ENCODE measurements around the gene MAML3.
A peak's percentile ranks its signal among the peaks of the same experiment; 100 is the strongest.

MAML3 gene

DNA sequence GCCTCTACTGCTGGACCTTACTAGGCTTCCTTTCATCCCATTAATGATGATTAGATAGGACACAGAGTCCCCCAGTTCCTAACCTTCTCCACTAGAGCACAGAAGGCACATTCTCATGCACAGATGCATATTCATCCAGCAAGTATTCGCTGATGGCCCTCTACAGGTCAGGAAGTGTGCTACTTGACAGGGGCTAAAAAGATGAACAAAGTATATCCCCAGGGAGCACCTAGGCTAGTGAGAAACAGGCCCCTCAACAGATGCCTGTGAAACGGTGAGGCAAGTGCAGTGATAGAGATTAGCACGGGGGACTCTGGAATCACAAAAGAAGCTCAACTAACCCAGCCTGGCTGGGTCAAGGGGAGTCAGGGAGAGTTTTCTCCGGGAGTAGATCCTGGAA, 392.5 kb downstream of the MAML3 start:
- DNase-seq (ENCODE audit: low read depth, low spot score), result no peak

DNA sequence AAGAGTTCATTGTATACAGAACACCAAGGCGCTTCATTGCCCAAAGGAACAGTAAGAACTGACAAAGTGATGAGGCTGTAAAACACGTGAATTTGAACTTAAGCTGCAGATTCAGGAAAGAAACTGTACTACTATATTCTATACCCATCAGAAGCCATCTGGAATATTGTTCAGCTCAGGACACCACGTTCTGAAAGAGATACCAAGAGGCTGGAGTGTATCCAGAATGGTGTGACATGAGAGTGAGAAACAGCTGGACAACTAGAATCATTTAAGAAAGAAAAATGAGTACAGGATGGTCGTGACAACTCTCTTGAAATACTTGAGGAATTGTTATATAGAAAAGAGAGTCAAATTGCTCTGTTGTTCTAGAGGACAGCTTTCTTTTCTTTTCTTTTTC, 393.4 kb downstream of the MAML3 start:
- DNase-seq (ENCODE audit: low read depth, low spot score), result no peak

DNA sequence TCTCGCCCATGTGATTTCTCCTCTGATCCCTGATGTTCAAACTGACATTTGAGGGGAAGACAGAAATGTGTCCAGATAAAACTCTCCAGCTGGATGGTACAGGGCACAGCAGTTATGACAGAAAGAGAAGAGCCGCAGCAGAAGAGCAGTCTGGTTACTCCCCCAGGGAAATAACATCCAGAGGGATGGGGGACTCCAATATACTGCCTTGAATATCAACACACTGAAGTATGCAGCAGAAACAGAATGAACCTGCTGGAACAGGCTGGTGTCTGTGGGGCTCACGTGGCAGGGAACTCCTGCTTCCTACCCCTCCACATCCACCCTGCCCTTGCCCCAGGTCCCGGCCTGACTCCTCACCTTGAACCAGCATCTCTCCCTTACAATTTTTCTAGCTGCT, 394.9 kb downstream of the MAML3 start:
- DNase-seq (ENCODE audit: low read depth, low spot score), result no peak

DNA sequence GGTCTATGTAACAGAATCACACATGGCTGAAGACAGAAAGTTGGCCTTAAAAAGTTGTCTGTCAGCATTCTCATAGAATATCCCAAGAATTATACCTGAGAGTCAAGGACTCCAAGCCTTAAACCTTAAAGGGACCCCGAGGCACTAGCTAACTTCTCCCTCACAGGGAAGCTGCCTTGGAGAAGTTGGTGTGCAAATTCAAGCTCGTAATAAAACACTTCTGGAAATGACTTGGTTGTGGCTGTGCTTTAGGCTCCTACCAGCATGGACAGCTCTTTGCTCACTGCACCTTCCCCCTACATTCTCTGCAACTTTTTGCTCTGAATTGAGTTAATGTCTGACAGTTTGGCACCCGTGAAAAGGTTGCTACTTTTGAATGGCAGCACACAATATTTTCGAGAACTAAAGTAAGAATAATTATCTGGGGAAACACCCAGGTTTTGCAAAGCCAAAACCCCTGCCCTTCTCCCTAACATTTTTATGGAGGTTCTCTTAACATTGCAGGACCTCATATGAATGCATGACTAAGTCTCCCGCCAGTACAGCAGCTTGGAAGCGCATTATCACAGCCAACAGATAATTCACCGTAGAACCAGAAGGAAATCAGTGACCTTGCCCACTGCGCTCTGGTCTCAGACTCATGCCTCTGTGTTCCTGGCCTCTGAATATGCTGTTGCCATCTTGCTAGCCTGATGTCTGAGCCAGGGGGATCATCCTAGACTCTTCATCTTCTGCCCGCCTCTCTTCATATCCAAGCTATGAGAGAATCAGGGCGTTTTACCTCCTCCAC, 397.4 kb downstream of the MAML3 start:
- no peak for DNase-seq (ENCODE audit: low read depth, low spot score)

DNA sequence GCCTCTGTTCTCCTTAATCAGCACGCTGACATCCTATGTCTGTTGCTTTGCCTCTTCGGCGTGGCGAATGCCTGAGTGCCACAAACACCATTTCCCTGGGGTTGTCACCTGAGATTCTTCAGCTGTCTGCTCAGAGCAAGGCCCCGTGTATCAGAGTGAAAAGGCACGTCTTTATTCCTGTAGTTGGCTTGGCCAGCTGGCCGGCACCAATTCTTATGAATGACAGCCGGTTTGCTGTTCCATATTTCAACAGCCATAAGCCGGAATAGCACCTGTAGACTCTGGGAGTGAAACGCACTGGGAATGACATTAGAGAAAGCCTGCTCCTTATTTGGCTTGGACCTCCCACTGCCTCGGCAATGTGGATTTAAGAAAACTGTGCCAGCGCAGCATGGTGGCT, 399.0 kb downstream of the MAML3 start:
- DNase-seq (ENCODE audit: low read depth, low spot score), result no peak

DNA sequence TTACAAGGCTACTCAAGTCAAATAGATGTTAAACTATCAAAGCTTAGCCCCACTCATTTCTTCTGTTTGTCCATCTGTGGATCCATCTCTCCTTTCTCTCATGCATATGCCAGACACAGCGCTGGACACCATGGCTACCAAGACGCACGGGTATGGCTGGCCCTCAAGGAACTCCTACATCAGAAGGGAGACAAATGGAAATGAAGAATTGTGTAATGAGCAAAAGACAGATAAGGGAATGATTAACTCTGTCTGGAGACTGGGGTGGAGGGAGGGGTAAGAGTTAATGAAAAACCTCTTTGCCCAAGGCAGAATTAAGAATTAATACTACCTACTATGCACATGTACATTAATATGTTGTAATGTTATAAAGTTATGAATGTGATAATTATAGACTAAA, 400.3 kb downstream of the MAML3 start:
- no peak for DNase-seq (ENCODE audit: low read depth, low spot score)

DNA sequence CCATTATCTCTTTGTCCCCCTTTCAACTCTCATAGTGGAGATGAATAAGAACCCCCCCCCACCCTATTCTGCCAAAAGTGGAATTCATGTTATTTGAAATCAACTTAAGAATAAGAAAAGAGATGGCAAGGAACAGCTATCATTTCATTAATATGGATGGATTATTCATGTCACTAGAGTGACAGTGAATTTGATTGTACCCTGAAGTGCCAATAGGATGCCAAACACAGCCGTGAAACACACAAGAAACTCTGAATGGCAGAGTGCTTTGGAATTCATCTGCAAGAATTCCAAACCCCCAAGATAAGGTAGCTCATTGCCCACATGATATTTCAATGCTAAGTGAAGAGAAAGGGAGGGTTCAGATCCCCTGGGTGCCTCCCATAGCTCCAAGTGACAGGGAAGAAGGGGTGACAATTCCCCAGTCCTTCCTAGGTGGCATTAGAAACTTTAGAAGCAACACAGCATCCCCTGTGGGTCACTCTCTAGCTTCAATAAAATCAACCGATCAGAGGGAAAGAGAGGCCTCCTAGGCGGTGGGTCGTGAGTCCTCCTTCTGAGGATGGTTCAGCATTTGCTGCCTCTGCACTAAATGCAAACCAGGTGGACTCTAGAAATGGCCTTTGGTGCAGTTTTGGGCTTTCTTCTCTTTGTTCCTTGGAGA, 404.0 kb downstream of the MAML3 start:
- peak; percentile 14 for DNase-seq (ENCODE audit: low read depth, low spot score)

DNA sequence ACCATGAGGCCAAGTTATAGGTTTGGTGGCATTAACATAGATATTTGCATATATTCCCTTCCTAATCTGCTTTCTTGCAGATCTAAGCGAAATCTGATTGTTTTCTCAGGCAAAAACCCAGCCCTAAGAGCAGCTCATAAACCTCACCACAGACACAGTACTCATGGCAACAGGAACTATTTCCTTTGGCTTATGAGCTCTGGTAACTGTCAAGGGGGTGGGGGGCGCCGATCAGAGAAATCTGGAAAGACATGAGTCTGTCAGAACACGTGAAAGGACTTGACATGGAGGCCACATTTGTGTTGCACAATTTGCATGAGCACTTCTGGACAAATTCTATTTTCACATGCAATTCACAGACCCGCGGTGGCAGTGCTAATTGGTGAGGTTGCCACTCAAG, 404.6 kb downstream of the MAML3 start:
- peak; percentile 57 for DNase-seq (ENCODE audit: low read depth, low spot score)

DNA sequence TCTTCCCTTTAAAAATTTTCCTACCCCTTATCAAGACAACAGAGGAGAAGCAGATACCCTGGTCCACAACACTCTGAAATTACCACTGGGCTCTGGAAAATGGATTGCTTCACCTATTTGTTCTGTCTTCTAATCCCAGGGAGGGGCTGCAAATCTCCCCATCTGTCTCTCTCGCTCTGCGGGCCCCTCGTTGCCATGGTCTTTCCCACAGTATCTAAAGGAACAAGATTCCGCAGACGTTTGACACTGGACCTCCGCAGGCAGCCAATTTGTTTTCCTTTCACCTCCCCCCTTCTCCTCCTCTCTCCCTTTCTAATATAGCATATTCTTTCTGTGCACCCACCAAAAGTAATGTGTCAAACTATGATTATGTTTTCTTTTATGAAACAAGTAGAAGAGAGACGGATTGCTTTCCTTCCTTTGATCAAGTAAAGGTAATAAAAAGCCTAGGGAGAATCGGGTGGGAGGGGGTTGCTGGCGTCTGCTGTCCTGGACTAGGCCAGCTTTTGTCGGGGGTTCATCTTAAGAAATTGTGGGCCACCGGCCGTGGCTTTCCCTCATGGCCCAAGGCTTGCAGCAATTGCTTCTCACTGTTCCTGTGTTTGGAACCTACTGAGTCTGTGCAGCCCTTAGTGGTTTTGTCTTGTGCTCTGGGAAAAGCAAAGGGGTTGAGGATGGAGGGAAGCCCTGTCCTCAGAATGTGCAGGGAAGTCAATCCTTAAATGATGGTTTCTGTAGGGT, 407.4 kb downstream of the MAML3 start:
- no peak for DNase-seq (ENCODE audit: low read depth, low spot score)

DNA sequence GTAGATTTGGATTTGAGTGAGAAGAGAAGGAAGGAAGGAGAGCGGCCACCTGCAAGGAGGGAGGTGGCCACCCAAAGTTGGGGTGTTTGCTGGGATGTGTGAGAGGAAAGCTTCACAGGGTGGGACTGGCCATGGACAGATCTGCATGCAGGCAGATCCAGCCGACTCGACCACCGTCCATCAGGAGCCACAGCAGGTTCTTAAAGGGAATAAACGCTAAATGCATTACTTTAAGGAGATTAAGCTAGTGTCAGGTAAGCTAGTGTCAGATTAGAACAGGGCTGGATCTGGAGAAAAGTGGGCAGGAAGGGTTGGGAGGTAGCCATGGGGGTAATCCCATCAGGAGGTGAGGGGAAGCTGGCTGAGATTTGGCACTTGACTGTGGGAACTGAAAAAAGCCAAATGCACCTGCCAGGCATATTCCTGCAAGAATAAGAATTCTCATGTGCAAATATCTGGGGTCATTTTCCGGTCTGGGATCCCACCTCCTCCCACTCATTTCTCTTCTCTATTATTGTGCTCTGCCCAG, 408.8 kb downstream of the MAML3 start:
- DNase-seq (ENCODE audit: low read depth, low spot score), result no peak

DNA sequence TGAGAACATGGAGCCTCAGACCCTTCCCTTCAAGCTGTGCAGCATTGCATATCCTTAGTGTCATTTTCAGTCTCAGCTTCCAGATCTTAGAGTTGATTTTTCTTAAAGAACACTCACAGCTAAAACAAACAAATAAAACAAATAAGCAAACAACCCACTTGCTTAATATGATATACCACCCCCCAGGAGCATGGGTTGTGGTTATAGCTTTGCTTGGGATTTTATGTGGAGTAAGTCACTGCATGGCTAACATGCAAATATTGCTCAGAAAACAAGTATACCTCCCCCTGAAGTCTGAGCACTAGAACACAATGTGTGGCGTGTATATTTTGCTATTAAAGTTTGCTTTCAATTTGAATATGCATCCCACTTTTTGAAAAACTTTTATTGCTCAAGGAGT, 409.8 kb downstream of the MAML3 start:
- no peak for DNase-seq (ENCODE audit: low read depth, low spot score)

DNA sequence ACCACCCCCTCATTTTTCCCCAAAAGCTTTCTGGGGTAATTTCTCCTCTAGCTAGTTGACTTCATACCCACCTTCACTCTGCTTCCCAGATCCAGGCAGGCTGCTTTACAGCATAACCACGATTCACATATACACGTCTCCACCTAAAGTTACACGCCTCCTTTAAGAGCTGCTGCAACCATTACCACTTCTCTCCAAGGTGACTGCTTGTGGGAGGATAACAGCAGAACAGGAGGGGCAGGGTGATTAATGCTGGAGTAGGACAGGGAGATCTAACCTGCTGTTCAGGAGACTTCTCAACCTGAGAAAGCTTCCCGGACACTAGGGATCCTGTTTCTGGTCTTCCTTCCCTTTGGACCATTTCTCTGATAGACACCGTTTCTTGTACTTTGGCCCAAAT, 411.0 kb downstream of the MAML3 start:
- DNase-seq (ENCODE audit: low read depth, low spot score), result no peak

DNA sequence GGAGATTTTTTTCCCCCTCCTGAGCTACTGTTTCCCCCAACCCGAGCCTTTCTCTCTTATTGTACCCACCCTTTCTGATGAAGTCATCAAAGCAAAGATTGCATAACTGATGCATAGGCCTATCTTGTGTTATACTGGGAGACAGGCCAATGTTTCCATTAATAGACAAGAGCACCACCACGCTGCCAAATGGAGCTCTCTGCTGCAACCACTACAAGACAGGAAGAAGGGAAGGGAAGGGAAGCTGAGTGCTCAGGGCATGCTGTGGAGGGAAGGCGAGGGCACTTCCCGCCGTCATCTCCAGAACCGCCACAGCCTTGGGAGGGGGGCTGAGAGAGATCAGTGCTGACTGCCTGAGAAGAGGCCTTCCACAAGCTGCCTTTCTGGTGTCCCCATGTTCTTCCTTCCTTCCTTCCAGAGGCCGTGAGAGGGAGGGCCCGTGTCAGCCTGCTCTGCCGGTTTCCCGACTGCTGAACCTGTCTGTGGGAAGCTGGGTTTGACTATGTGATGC, 413.4 kb downstream of the MAML3 start:
- peak; percentile 76 for DNase-seq (ENCODE audit: low read depth, low spot score)

DNA sequence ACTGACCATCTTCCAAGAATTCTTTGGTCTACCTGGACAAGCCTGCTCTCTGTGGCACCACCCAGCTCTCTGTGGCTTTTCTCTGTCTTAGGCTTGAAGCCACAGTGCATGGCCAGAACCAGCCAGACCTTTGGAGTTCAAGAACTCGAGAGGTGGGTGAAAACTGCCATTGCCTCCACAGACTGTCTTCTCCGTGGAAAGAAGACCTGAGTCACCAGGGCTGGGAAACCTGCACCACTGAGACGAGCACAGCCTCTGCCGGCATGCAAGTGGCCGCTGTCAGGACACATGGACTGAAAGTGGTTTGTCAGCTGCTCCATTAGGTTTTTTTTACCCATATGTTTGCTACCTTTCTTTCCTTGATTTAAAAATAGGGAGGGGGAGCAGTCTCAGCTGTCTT, 413.9 kb downstream of the MAML3 start:
- DNase-seq (ENCODE audit: low read depth, low spot score), result no peak

DNA sequence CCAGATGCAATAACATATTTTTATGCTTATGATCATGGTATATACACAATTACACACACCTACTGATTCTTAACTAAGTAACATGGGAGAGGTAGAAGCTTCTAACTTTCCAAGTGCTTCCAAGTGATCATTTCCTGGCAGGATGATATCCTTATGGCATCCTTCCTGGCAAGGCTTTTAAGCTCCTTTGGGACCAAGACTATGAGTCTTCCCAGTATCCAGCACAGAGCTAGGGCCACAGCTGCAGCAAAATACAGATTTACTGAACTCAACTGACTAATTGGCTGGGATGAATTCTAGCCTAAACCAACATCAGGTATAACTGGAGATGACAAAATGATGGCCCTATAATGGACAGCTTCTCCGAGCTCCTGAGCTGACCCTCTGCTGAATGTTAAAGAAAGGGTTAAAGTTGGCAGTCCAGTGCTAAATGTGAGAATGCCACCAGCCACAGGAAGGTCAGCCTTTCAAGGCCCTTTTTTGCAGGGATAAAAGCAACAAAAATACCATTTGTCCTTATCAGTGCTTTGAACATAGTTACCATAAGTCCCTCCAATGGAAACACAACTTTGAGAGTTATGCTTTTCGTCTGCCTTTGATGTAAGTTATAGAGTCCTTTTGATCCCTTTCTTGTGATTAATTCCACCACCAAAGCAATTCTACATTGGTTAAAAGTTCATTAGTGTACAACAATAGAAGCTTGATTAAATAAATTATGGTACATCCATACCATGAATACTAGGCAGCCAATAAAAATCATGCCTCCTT, 415.0 kb downstream of the MAML3 start:
- no peak for DNase-seq (ENCODE audit: low read depth, low spot score)

DNA sequence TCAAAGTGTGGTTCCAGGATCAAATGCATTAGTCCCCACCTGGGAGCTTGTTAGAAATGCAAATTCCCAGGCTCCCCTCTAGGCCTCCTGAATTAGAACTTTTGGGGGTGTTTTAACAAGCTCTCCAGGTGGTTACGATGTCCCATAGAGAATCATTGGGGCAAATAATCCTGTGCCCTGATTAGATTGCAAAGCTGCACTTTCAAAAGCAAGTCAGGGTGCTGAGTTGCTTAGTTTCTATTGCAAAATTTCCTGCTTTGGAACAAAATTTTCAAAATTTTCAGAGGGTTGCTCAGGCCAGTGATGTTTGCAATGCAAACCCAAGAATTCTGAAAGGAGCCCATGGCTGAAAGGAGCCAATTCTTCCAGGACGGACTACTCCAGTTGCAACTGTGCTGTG, 417.3 kb downstream of the MAML3 start:
- no peak for DNase-seq (ENCODE audit: low read depth, low spot score)

DNA sequence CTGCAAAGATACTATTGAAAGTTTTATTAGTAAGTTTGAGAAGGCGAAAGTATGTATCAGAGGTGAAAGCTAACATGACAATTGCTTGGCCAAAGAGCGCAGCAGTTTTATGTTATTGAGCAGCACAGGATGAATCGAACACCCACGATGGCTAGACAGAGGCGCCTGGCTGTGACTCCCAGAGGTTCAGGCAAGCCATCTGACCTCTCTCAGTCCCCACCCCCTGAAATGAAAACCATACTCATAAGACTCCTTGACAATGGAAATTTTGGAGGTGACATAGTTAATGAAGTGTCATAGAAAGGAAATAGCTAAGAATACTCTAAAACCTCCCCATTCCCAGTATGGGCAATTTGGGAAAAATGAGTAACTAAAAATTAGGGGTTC, 417.7 kb downstream of the MAML3 start:
- DNase-seq (ENCODE audit: low read depth, low spot score), result no peak

DNA sequence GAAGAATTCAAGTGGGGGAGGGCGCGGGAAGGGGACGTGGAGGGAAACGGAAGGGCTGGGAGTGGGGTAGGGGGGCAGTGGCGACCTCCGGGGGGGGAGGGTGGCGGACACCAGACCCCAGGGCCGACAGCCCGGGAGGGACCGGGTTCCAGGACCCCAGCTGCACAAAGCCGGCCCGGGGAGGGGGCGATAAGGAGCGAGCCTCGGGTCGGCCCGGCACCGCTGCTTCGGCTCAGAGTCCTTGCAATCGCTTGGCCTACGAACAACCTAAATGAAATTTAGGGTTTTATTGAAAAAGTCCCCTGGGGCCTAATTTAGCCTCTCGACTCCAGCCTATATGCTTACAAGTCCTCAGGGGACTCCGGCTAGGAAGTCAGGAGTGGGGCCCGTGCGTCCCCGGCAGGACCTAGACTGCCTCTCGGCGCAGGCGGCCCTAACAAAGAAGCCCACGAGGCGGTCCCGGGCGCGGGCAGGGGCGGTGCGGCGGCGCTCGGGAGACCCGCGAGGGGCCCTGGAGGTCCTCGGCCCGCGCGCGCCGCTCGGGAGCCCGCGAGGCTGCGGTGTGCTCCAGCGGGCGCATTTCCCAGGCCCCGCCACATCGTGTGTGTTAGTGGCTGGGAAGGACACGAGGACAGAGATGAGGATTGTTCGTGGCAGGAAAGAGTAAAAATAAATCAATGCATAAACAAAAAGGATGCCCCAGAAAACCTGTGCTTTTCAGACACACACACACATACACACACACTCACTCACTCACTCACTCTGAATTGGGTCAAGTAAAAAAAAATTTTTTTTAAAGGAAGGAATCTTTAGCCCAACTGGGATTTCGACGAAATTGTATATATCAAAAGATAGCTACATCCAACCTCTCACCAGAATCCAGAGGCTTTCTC, 418.4 kb downstream of the MAML3 start:
- DNase-seq (ENCODE audit: low read depth, low spot score), result peak; percentile 61

DNA sequence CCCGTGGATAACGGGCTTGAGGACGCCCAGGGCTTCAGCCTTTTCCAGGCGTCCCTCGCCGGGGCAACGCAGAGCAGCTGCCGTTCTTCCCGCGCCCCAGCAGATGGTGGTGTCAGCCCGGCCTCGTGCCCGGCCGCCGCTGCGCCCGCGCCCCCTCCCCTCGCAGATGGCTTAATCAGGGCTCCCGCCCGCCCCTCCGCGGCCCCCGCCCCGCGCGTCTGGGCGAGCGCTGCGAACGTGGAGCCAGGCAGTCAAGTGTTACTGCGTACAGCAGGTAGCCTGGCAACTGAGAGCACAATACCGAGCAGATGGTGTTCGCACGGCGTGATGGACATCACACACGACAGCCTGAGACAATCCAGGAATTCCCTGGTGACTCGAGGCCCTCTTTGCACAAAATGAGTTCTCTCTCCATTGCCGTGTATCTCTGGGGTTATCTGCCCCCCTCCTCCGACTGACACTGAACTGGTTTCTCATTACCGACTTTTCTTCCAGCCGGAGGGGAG, 419.1 kb downstream of the MAML3 start:
- DNase-seq (ENCODE audit: low read depth, low spot score), result peak; percentile 96

DNA sequence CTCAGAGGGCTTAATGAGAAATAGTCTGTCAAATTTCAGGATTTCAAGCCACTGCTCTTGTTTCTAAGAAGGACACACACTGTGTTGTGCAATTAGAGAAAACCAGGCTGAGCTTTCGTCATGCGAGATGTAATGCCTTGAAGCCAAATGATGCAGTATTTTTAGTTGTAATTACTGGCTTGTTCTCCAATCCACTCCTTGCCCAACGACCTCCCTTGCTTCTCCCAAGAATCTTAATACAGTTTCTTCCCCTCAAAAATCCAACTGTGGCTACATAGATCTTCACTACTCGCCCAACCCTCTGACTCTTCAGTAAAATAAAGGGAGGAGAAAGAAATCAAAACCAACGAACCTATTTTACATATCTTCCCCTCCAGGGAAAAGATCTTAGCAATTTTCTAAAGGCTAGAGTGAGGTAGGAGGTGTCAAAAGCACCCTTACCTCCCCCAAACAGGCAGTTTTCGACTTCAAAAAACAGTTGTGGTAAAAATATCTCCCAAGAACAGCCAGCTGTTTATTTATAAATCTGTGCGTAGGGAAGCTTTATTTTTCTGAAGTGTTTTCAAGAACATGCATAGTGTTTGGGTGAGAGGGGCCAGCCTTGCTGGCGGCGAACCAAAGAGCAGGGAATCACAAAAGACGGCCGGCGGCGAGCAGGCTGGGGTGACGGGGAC, 419.6 kb downstream of the MAML3 start:
- DNase-seq (ENCODE audit: low read depth, low spot score), result peak; percentile 38
